Measurements from ENCODE around the gene FOCAD. TPM values are rescaled to one million over a fixed set of nuclear protein-coding genes. Genes with fewer than 3 reads are reported as not detected.

The FOCAD gene
- total RNA-seq, 6 experiments from 2014 or later, result 6.4 to 18.3 (median 7.8) TPM

MicroRNAs within 50 kb of the gene (microRNA counts, 767-probe panel; counts per million panel counts)
- microRNA hsa-miR-491-3p (237 counts per million), microRNA hsa-miR-491-5p (237 counts per million)

Small RNAs within 50 kb of the gene (microRNA-seq; reads per million reads assigned to microRNA genes)
- gene MIR491, result 20.0 to 21.1 reads per million in 2 donors

Small RNAs within 50 kb of the gene (small RNA-seq; reads per million reads assigned to genes)
- gene MIR491, result 0 to 0.29 reads per million in 2 experiments
- 0 reads per million in 2 experiments for gene SNORA30B

Other genes starting within 250 kb of the FOCAD start
- 1 to 10 TPM in 3 of 6 experiments, under 1 TPM in 3; 0.43 to 2.5 (median 1.2) TPM for gene MLLT3, start 61.8 kb upstream of the FOCAD start, total RNA-seq